HG03135 (cell line): ENCODE data around the gene FGF7.
"Not testable (repeated sequence)": the region's sequence is repeated elsewhere in the genome, so short reads cannot be mapped to it uniquely, and the experiment has no call there.

Source experiments
- ATAC-seq: cut with Tn5 transposase; IDR thresholded peaks from one replicate; pipeline ENCODE4 v1.9.1; 2021; ENCODE audit warnings: mild to moderate bottlenecking, moderate library complexity; ENCODE audit not compliant: unreplicated experiment

FGF7 gene, protein sequence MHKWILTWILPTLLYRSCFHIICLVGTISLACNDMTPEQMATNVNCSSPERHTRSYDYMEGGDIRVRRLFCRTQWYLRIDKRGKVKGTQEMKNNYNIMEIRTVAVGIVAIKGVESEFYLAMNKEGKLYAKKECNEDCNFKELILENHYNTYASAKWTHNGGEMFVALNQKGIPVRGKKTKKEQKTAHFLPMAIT

DNA sequence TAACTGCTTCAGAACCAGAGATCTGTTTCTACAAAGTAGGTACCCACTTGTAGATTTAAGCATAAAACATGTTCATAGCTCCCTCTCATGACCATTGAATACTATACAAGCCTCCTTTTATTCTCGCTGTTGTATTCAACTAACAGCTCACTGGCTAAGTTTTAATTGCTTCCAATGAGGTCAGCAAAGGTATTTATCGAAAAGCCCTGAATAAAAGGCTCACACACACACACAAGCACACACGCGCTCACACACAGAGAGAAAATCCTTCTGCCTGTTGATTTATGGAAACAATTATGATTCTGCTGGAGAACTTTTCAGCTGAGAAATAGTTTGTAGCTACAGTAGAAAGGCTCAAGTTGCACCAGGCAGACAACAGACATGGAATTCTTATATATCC, at the start of gene FGF7:
FGF7 (plus strand) TSS at position 222 of the 400 bp plus-strand sequence. CDS start 1,056 bp downstream, outside the sequence.
- ATAC-seq: no peak

DNA sequence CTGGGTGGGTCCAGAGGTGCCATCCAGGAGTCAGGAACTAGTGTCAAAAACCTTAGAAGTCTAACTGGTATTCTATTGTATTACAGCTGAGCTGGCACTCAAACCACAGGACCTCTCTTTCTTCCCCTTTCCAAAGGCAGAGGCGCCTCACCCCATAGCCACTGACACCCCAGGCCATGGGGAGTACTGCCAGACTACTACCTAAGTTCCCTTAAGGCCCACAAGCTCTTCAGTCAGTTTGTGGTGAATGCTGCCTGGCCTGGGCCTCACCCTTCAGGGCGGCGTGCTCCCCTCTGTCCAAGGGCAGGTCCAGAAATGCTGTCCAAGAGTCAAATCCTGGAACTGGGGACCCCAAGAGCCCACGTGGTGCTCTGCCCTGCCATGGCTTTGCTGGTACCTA, 43.0 kb upstream of the FGF7 start:
- ATAC-seq: no peak

- no peak for ATAC-seq
Measured at GRCh38 chr15:49380912-49381311, 42.1 kb upstream of the FGF7 start.

DNA sequence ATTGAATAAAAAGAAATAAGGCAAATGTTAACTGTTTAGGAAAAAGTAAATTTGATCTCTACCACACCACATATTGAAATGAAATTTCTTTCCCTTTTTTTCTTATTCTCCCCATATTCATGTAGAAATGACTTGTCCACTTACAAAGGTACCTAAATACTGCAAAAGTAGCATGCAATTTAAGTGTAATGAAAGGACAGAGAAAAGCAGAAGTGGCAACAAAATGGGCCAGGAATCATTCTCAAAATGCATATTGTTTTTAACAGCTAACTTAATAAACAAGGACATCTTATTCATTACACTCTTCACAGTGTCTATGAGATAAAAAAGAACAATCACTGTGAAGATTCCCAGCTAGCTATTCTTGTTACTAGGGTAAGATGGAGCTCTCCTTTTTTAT, 40.6 kb upstream of the FGF7 start:
- ATAC-seq: no peak

DNA sequence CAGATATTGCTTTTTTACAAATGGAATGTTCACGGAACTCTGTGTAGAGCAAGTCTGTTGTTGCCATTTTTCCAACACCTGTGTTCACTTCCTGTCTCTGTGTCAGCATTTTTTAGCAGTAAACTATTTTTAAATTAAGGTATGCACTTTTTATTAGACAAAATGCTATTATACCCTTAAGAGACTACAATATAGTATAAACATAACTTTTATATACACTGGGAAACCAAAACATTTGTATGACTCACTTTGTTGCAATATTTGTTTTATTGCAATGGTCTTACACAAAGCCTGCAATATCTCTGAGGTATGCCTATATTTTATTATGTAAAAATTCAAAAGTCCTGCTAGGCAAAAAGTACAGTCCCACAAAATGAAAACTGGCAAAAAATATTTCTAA, 39.8 kb upstream of the FGF7 start:
- ATAC-seq: no peak

GRCh38 chr15:49387471-49387870, 35.6 kb upstream of the FGF7 start:
- ATAC-seq: no peak

DNA sequence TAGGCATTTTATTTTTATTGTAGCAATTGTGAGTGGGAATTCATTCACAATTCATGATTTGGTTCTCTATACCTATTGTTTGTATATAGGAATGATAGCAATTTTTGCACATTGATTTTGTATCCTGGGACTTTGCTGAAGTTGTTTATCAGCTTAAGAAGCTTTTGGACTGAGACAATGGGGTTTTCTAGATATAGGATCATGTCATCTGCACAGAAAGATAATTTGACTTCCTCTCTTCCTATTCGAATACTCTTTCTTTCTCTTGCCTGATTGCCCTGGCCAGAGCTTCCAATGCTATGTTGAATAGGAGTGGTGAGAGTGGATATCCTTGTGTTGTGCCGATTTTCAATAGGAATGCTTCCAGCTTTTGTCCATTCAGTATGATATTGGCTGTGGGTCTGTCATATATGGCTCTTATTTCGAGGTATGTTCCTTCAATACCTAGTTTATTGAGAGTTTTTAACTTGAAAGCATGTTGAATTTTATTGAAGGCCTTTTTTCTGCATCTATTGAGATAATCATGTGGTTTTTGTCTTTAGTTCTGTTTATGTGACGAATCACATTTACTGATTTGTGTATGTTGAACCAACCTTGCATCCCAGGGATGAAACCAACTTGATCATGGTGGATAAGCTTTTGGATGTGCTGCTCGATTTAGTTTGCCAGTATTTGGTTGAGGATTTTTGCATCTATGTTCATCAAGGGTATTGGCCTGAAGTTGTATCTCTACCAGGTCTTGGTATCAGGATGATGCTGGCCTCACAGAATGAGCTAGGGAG, 20.3 kb upstream of the FGF7 start:
- ATAC-seq: not testable (repeated sequence)

- ATAC-seq: no peak
Measured at GRCh38 chr15:49406352-49407118, 16.5 kb upstream of the FGF7 start.

- no peak for ATAC-seq
Measured at GRCh38 chr15:49410641-49411040, 12.4 kb upstream of the FGF7 start.

- no peak for ATAC-seq
Measured at GRCh38 chr15:49412797-49413196, 10.2 kb upstream of the FGF7 start.

DNA sequence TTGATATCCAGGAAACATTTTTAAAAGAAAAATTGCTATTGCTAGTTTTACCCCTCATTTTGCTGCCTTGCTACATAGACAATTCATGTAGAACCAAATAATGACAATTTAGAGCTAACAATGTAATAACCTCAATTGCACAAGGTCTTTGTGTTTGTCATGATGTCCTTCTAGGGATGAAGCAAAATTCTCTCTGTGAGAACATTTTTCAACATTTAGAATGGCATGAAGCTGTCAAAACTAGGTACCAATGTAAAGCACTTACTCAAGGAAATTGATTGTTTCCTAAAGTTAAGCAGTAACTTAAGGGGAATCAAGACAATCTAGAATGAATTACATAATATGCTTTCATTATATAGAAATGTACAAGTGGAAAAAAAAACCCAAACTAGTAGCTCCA, 7.9 kb upstream of the FGF7 start:
- no peak for ATAC-seq

DNA sequence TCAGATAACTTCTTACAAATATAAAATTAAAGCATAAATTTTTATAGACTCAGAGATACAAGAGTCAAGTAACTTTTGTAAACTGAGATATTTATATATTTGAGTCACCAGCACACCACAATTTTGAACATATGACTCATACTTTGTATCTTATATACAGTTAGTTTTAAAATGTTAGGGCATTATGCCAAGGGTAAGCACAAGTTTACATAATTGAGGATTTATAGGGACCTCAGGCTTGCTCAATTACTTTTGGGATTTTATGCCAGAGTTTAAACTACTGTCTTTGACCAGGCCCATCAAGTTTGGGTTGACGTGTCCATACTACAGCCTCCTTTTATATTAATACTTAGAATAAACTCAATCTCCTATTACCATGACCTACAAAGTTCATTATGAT, 7.4 kb upstream of the FGF7 start:
- no peak for ATAC-seq

DNA sequence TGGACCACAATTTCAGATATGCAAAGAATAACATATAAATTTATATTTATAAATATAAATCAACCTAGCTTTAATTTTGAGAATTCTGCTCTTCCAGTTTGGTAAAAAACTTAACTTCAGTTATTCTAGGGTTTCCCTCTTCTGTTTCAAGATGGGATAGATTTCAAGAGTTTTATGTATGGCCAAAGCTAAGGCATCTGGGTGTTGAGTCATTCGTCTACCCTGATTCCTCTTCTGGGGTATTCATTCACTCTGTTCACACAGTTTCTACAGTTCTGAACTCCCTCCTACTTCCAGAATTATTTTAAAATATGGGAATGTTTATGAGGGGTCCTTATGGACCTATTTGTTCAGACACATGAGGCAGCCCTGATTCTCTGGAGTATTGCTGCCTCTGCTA, 4.2 kb upstream of the FGF7 start:
- ATAC-seq: no peak

DNA sequence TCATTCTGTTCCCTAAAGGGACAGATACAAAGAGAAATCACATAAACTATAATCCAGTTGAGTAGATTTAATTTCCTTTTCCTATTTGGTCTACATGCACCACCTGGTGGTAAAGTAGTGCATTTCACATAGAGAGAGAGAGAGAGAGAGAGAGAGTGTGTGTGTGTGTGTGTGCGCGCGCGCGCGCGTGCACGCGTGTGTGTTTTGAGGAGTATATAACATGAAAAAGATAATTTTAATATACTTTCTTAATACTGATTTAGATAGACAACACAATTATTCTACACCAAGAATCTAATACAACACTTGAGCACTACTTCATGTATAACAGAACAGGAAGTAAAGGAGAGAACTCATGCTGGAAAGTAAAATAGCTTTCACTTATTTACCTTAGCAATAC, 1.1 kb upstream of the FGF7 start:
- no peak for ATAC-seq

DNA sequence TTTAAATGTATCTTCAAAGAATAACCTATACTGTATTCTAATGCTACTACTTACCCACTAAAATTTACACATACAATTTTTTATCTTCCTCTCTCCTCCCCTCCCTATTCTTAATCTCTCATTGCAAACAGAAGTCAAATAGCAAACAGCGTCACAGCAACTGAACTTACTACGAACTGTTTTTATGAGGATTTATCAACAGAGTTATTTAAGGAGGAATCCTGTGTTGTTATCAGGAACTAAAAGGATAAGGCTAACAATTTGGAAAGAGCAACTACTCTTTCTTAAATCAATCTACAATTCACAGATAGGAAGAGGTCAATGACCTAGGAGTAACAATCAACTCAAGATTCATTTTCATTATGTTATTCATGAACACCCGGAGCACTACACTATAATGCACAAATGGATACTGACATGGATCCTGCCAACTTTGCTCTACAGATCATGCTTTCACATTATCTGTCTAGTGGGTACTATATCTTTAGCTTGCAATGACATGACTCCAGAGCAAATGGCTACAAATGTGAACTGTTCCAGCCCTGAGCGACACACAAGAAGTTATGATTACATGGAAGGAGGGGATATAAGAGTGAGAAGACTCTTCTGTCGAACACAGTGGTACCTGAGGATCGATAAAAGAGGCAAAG, 984 bp downstream of the FGF7 start:
- no peak for ATAC-seq

DNA sequence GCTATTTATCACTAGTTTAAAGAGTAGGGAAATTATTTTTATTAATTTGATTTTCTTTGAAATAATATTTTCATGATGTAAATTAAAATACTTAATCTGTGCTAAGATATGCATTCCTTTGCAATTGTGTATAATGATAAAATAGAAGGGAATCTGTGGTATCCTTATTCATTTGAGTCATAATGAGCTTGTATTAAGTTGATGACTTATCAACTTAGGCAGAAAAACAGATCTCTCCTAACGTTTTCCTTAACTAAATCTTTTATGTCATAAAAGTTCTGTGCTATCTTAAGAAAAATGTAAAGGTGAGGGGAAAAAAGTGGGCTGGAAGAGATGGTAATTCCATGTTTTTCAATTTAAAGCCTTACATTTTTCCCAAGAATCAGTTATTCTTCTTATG, 1.9 kb downstream of the FGF7 start:
- ATAC-seq: no peak

DNA sequence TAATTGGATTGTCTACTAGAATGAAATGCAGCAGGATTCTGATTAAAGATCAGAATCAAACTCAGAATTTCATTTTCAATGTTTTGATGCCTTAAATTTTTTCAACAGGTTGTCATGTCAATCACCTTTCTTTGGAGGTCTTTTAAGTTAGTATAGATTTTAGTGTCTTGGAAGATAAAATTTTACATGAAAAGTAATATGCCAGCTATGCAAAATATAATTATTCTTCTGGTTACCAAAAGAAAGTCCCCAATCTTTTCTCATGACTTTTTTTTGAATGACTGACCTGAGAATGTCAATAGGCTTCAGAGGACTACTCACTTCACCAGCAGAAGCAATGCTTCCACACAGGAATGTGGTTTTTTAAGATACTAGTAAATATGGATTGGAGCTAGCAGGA, 4.3 kb downstream of the FGF7 start:
- ATAC-seq: no peak

DNA sequence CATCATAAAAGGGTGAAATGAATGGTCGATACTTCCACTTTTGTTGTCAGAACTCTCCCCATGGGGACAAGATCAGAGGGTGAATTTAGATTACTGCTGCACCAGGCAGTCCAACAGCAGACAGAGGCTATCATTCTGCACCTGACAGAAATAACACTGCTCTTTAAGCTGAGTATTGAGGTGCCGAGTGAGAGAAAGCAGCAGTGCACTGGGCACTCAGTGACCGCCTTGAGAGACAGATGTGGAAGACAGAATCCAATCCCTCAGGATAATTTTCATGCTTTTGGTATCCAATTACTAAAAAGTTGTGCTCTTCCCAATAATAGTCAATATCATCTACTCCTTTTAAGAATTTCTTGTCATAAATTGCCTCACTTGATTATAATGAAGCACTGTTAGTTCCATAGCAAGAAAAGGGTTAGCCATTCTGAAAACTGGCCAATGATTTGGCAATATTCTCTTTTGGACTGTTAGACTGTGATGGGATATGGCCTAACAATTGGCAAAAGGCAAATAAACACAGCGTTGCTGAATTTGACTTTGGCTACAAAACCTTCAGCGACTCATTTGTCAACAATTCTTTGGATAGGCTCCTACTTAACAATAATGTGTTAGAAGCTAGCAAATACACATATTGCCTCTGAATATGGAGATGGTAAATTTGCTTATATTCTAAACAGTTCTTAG, 5.5 kb downstream of the FGF7 start:
- ATAC-seq: no peak

GRCh38 chr15:49430046-49430445, 7.0 kb downstream of the FGF7 start:
- no peak for ATAC-seq

DNA sequence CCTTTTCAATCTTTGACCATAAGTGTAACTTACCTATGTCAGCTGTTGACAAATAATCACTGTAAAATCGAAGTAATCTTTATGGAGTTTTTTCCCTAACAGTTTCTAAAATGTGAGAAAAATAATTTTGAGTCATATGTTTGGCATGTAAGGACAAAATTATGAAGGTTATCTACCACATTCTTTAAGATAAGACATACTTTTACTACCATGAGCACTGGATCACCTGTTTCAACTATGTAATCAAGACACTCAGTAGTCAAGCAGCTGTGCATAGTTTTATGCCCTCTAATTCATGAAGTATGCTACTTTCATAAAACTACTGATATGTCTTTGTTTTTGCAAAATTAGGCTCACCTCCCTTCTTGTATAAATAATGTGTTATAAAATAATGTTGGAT, 12.1 kb downstream of the FGF7 start:
- no peak for ATAC-seq

DNA sequence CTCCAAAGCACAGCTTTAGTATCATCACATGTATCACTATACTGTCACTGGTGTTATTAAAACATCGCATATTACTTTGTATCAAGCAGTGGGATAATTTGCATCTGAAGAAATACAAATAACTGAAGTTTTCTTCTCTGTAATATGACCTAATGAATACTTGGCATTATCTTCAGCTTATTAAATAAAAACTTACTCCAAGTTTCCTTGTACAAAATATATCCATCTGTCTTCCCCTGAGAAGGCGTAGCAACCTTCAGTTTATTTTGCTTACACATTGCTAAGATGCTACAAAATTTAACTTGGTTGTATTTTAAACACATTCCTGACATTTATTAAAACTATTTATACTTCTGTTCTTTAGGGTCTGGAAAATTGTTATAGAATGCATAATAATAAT, 13.7 kb downstream of the FGF7 start:
- ATAC-seq: no peak
